HepG2 (cell line): ENCODE data around the gene MMP25. TPM values are rescaled to one million over a fixed set of nuclear protein-coding genes. Genes with fewer than 3 reads are reported as not detected.

Experiments used
- GPN1 ChIP-seq: sonication (generic); formaldehyde crosslinking; IDR thresholded peaks from 2 replicates; pipeline ENCODE4 v1.5.1; 2020; ENCODE audit warnings: missing genetic modification reagents, borderline replicate concordance
- ISL2 ChIP-seq: sonication (generic); formaldehyde crosslinking; IDR thresholded peaks from 2 replicates; pipeline ENCODE4 v1.5.0; 2020; ENCODE audit warnings: missing genetic modification reagents
- JUN ChIP-seq: sonication (generic); formaldehyde crosslinking; IDR thresholded peaks from 2 replicates; pipeline ENCODE4 v1.4.0; 2020; ENCODE audit warnings: mild to moderate bottlenecking, missing genetic modification reagents
- SMYD3 ChIP-seq: sonication (generic); formaldehyde crosslinking; IDR thresholded peaks from 2 replicates; pipeline ENCODE4 v1.8.1; 2023; ENCODE audit warnings: mild to moderate bottlenecking, missing genetic modification reagents
- ZNF605 ChIP-seq: sonication (generic); formaldehyde crosslinking; IDR thresholded peaks from 2 replicates; pipeline ENCODE4 v1.8.0; 2022; ENCODE audit warnings: mild to moderate bottlenecking, missing genetic modification reagents
- ZNF878 ChIP-seq: sonication (generic); formaldehyde crosslinking; IDR thresholded peaks from 2 replicates; pipeline ENCODE4 v1.8.1; 2023; ENCODE audit warnings: mild to moderate bottlenecking, missing genetic modification reagents, moderate library complexity
- polyA plus RNA-seq, 8 experiments: library from polyadenylated mRNA; depleted of rRNA in 3 of 8; stranded (reverse) in 7 of 8; unstranded in 1 of 8; fragments of >200 nt; fragmentation: Illumina TruSeq in 4 of 8; extraction: Trizol in 4 of 8; gene quantifications; 2 replicates each; pipeline versions ENCODE4 v1.2.1 to v1.2.3, GENCODE V29; 2011 to 2016; ENCODE audit warnings: low read depth in 4 of 8, missing spikeins in 1 of 8, mixed read lengths in 1 of 8; ENCODE audit not compliant: insufficient read depth in 1 of 8
- total RNA-seq, 5 experiments: library from RNA; depleted of rRNA; stranded (reverse); fragments of >200 nt; fragmentation: Illumina TruSeq; extraction: Trizol; gene quantifications; 2 replicates each; pipeline ENCODE4 v1.2.3, GENCODE V29; 2016; ENCODE audit warnings: low read depth in 1 of 5
- TF ChIP-seq, protein P1 (sequence below): sonication (generic); formaldehyde crosslinking; IDR thresholded peaks from 2 replicates; pipeline ENCODE4 v1.9.0; 2021; ENCODE audit warnings: mild to moderate bottlenecking, missing genetic modification reagents

The MMP25 gene
- total and polyA plus RNA-seq, 2 of the 13 experiments (the other 11 are each of a cell fraction or from before 2014, with no cell fraction given): 0.04 to 0.08 TPM

DNA sequence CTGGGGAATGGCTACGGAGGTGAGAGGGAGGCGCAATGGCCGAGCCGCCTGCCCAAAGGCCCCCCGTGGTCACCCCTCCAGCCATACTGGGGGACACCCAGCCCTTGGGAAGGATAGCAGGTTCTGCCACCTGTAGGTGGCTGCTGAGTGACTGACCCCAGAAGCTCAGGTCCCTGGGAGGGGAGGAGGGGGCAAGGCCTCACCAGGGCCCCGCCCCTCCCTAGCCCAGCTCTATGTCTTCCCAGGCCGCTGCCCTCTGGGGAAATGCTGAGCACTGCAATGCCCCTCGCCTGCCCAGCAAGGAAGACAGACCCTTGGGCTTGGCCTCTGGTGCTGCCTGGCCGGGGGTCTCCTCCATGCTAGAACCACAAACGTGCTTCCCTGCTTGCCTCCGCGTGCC is 45.0 kb upstream of the MMP25 start (continued):
- TF ChIP-seq, protein P1, sequence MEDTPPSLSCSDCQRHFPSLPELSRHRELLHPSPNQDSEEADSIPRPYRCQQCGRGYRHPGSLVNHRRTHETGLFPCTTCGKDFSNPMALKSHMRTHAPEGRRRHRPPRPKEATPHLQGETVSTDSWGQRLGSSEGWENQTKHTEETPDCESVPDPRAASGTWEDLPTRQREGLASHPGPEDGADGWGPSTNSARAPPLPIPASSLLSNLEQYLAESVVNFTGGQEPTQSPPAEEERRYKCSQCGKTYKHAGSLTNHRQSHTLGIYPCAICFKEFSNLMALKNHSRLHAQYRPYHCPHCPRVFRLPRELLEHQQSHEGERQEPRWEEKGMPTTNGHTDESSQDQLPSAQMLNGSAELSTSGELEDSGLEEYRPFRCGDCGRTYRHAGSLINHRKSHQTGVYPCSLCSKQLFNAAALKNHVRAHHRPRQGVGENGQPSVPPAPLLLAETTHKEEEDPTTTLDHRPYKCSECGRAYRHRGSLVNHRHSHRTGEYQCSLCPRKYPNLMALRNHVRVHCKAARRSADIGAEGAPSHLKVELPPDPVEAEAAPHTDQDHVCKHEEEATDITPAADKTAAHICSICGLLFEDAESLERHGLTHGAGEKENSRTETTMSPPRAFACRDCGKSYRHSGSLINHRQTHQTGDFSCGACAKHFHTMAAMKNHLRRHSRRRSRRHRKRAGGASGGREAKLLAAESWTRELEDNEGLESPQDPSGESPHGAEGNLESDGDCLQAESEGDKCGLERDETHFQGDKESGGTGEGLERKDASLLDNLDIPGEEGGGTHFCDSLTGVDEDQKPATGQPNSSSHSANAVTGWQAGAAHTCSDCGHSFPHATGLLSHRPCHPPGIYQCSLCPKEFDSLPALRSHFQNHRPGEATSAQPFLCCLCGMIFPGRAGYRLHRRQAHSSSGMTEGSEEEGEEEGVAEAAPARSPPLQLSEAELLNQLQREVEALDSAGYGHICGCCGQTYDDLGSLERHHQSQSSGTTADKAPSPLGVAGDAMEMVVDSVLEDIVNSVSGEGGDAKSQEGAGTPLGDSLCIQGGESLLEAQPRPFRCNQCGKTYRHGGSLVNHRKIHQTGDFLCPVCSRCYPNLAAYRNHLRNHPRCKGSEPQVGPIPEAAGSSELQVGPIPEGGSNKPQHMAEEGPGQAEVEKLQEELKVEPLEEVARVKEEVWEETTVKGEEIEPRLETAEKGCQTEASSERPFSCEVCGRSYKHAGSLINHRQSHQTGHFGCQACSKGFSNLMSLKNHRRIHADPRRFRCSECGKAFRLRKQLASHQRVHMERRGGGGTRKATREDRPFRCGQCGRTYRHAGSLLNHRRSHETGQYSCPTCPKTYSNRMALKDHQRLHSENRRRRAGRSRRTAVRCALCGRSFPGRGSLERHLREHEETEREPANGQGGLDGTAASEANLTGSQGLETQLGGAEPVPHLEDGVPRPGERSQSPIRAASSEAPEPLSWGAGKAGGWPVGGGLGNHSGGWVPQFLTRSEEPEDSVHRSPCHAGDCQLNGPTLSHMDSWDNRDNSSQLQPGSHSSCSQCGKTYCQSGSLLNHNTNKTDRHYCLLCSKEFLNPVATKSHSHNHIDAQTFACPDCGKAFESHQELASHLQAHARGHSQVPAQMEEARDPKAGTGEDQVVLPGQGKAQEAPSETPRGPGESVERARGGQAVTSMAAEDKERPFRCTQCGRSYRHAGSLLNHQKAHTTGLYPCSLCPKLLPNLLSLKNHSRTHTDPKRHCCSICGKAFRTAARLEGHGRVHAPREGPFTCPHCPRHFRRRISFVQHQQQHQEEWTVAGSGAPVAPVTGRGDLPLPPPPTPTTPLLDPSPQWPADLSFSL: no peak
- TF ChIP-seq ZNF605 (CRISPR knock-in tag) (no peak), SMYD3 (CRISPR knock-in tag) (no peak), JUN (no peak), GPN1 (CRISPR knock-in tag) (no peak), ISL2 (CRISPR knock-in tag) (no peak), ZNF878 (CRISPR knock-in tag) (no peak)
